OCI-LY1 (cell line): Measurements from ENCODE around the gene FRMD4A.
A peak's percentile ranks its signal among the peaks of the same experiment; 100 is the strongest.

Experiments used
- H2AFZ ChIP-seq: fragments of 200-600 bp; sonication (generic), shearing (Covaris generic); 2 replicates; pipeline ENCODE4 v1.6.0; 2014; ENCODE audit warnings: antibody characterized with exemption, mild to moderate bottlenecking, low read length
- H3F3A ChIP-seq: fragments of 200-600 bp; sonication (generic), shearing (Covaris generic); 2 replicates; pipeline ENCODE4 v1.6.0; 2014; ENCODE audit warnings: mild to moderate bottlenecking, antibody characterized with exemption, low read length, moderate library complexity; ENCODE audit not compliant: insufficient read depth
- H3K27ac ChIP-seq: fragments of 200-600 bp; sonication (generic); 2 replicates; pipeline ENCODE4 v1.5.1; 2014; ENCODE audit warnings: low read length, mixed run types, mild to moderate bottlenecking, low read depth; ENCODE audit not compliant: poor library complexity, severe bottlenecking
- H3K27me3 ChIP-seq: fragments of 200-600 bp; sonication (generic); 2 replicates; pipeline ENCODE4 v1.6.0; 2014; ENCODE audit warnings: antibody characterized with exemption, mild to moderate bottlenecking, low read length, moderate library complexity; ENCODE audit not compliant: insufficient read depth
- H3K36me3 ChIP-seq: fragments of 200-600 bp; sonication (generic); 2 replicates; pipeline ENCODE4 v1.6.1; 2014; ENCODE audit warnings: mild to moderate bottlenecking, antibody characterized with exemption, low read length, moderate library complexity, mixed read lengths; ENCODE audit not compliant: insufficient read depth
- H3K4me1 ChIP-seq: fragments of 200-600 bp; sonication (generic); 2 replicates; pipeline ENCODE4 v1.5.1; 2014; ENCODE audit warnings: mild to moderate bottlenecking, low read length, moderate library complexity; ENCODE audit not compliant: insufficient read depth, severe bottlenecking
- H3K4me2 ChIP-seq: fragments of 200-600 bp; sonication (generic), shearing (Covaris generic); 2 replicates; pipeline ENCODE4 v1.6.1; 2014; ENCODE audit warnings: low read length
- H3K4me3 ChIP-seq: fragments of 200-600 bp; sonication (generic); 2 replicates; pipeline ENCODE4 v1.5.1; 2014; ENCODE audit warnings: low read length, low read depth, mild to moderate bottlenecking, mixed read lengths; ENCODE audit not compliant: poor library complexity, severe bottlenecking
- H3K79me2 ChIP-seq: fragments of 200-600 bp; shearing (Covaris generic); 2 replicates; pipeline ENCODE4 v1.6.1; 2016; ENCODE audit warnings: mixed run types, low read length, mixed read lengths; ENCODE audit not compliant: insufficient read depth
- H3K9ac ChIP-seq: fragments of 200-600 bp; sonication (generic), shearing (Covaris generic); 2 replicates; pipeline ENCODE4 v1.6.1; 2014; ENCODE audit warnings: mild to moderate bottlenecking, low read length, mixed read lengths
- H3K9me2 ChIP-seq: fragments of 200-600 bp; sonication (generic), shearing (Covaris generic); 2 replicates; pipeline ENCODE4 v1.6.1; 2014; ENCODE audit warnings: low read depth, mild to moderate bottlenecking, low read length, mixed read lengths
- H3K9me3 ChIP-seq: fragments of 200-600 bp; shearing (Covaris generic); 2 replicates; pipeline ENCODE4 v1.6.1; 2014; ENCODE audit warnings: low read length, mixed read lengths
- H4K20me1 ChIP-seq: fragments of 200-600 bp; sonication (generic), shearing (Covaris generic); 2 replicates; pipeline ENCODE4 v1.6.0; 2016; ENCODE audit warnings: mild to moderate bottlenecking, low read length; ENCODE audit not compliant: insufficient read depth
- CTCF ChIP-seq: fragments of 200-600 bp; sonication (generic), shearing (Covaris generic); IDR thresholded peaks from 2 replicates; pipeline ENCODE4 v1.5.1; 2017; ENCODE audit warnings: mild to moderate bottlenecking, antibody characterized with exemption, low read length, moderate library complexity, mixed read lengths
- EZH2 ChIP-seq: fragments of 200-600 bp; sonication (generic), shearing (Covaris generic); IDR thresholded peaks from 2 replicates; pipeline ENCODE4 v1.8.0; 2017; ENCODE audit warnings: borderline replicate concordance, mixed run types, mild to moderate bottlenecking, antibody characterized with exemption, low read length, moderate library complexity, mixed read lengths

FRMD4A gene

GRCh38 chr10:13880760-13881159 lies 450.0 kb downstream of the FRMD4A start:
- H3K4me3 ChIP-seq = no peak overlapping the region
- no peaks in the 10 kb centered on the region for H3K27me3 ChIP-seq
- H3K27ac ChIP-seq = no peak overlapping the region
- no peaks in the 10 kb centered on the region for H3K36me3 ChIP-seq
- no peaks in the 10 kb centered on the region for H4K20me1 ChIP-seq
- H3K9me3 ChIP-seq = no peaks in the 10 kb centered on the region
- no peaks in the 10 kb centered on the region for H3F3A ChIP-seq
- no peak overlapping the region for H3K9ac ChIP-seq
- H3K9me2 ChIP-seq = no peaks in the 10 kb centered on the region
- H3K4me2 ChIP-seq = no peak overlapping the region
- H3K4me1 ChIP-seq = no peaks in the 10 kb centered on the region
- H3K79me2 ChIP-seq = no peaks in the 10 kb centered on the region
- no peak overlapping the region for H2AFZ ChIP-seq
- TF ChIP-seq EZH2 (no peak), CTCF (no peak)

GRCh38 chr10:13877154-13877909 lies 453.4 kb downstream of the FRMD4A start:
- Histone ChIP-seq H3K36me3 (no peaks in the 10 kb centered on the region), H3K4me1 (no peaks in the 10 kb centered on the region), H3K4me3 (no peak overlapping the region), H3K79me2 (no peaks in the 10 kb centered on the region), H3K9me2 (no peaks in the 10 kb centered on the region), H2AFZ (no peak overlapping the region), H3K9ac (no peak overlapping the region), H3K27ac (no peak overlapping the region), H3K4me2 (no peak overlapping the region), H3K9me3 (no peaks in the 10 kb centered on the region), H3F3A (no peaks in the 10 kb centered on the region), H4K20me1 (no peaks in the 10 kb centered on the region), H3K27me3 (no peaks in the 10 kb centered on the region)
- TF ChIP-seq CTCF (no peak), EZH2 (no peak)

- no peaks in the 10 kb centered on the region for H3K79me2 ChIP-seq
- no peak overlapping the region for H3K27ac ChIP-seq
- TF ChIP-seq CTCF (no peak), EZH2 (no peak)
- H3K4me2 ChIP-seq = peak overlapping the region; percentile 23; the same call in 1 of the 2 replicates
- H3K9me2 ChIP-seq = no peaks in the 10 kb centered on the region
- H3F3A ChIP-seq = no peaks in the 10 kb centered on the region
- no peaks in the 10 kb centered on the region for H3K36me3 ChIP-seq
- H3K27me3 ChIP-seq = no peaks in the 10 kb centered on the region
- H2AFZ ChIP-seq = no peak overlapping the region
- H4K20me1 ChIP-seq = no peaks in the 10 kb centered on the region
- H3K9me3 ChIP-seq = no peaks in the 10 kb centered on the region
- H3K9ac ChIP-seq = no peak overlapping the region
- no peaks in the 10 kb centered on the region for H3K4me1 ChIP-seq
- H3K4me3 ChIP-seq = no peak overlapping the region
Observed at GRCh38 chr10:13873196-13873595, 457.5 kb downstream of the FRMD4A start.
